ENCODE data around the gene AGPAT3. TPM values are rescaled to one million over a fixed set of nuclear protein-coding genes. Genes with fewer than 3 reads are reported as not detected.
"Not testable (repeated sequence)": the region's sequence is repeated elsewhere in the genome, so short reads cannot be mapped to it uniquely, and the experiment has no call there.

The AGPAT3 gene
- total and polyA plus RNA-seq, 2 donors (not counting 3 experiments of a cell fraction or from before 2014, with no cell fraction given): 39.9 to 76.7 TPM

- DNase-seq (ENCODE audit: low read depth, low spot score) (no peak), FAIRE-seq (no peak)
- BruUV-seq (replicated peaks): no TSS peak
- dilution Hi-C loops (cut with MboI; ENCODE audit: extremely low pct_ligation_motif_present, low sequenced_read_pairs): no loop called here
- TF ChIP-seq MYC (IDR thresholded peaks at IDR 0.05; ENCODE audit: low read depth, low read length): no peak
- TF ChIP-seq GATA2 (IDR thresholded peaks at IDR 0.05; ENCODE audit: insufficient read depth, insufficient read length, low read depth, low read length): no peak
- TF ChIP-seq POLR2A (IDR thresholded peaks at IDR 0.05; ENCODE audit: low read depth, low read length): no peak
- TF ChIP-seq JUN (IDR thresholded peaks at IDR 0.05; ENCODE audit: borderline replicate concordance, insufficient read depth, insufficient read length, low read depth): no peak
- no peak for TF ChIP-seq POLR2AphosphoS5 (IDR thresholded peaks at IDR 0.05; ENCODE audit: insufficient read depth, low read depth, low read length)
- no peak for TF ChIP-seq CTCF (IDR thresholded peaks at IDR 0.05; ENCODE audit: extremely low read depth in 1 of 2, insufficient read depth in 1 of 2, low read depth in 1 of 2, low read length in 2 of 2)
- TF ChIP-seq FOS (IDR thresholded peaks at IDR 0.05; ENCODE audit: borderline replicate concordance, insufficient read depth, low read length): no peak
- no peak for TF ChIP-seq MAX (IDR thresholded peaks at IDR 0.05; ENCODE audit: insufficient read depth, insufficient read length)
- no peaks in the 10 kb centered on the region for H4K20me1 ChIP-seq (replicated peaks; ENCODE audit: control insufficient read depth, extremely low read depth, insufficient read depth, low read length)
- CTCF ChIA-PET: no interaction called here
- no peak overlapping the region for H3K4me3 ChIP-seq (replicated peaks in 1 of 3; ENCODE audit: insufficient read depth in 1 of 3, low read depth in 1 of 3, low read length in 3 of 3)
- no peak overlapping the region for H3K27ac ChIP-seq (ENCODE audit: insufficient read depth, low read depth, low read length)
- H3K9ac ChIP-seq (replicated peaks; ENCODE audit: extremely low read depth, insufficient read depth, low read length): no peak overlapping the region
- H3K9me1 ChIP-seq (replicated peaks; ENCODE audit: control insufficient read depth, extremely low read depth, insufficient read depth, low read length): no peaks in the 10 kb centered on the region
- POLR2A ChIA-PET: no interaction called here
- no peaks in the 10 kb centered on the region for H3K9me3 ChIP-seq (replicated peaks; ENCODE audit: control insufficient read depth, insufficient read depth, low read length)
- H3K36me3 ChIP-seq (ENCODE audit: control insufficient read depth in 2 of 2, extremely low read depth in 1 of 2, insufficient read depth in 2 of 2, low read length in 2 of 2): peaks cover 0 to 2% of the 10 kb centered on the region in 2 experiments
- no peak overlapping the region for H2AFZ ChIP-seq (ENCODE audit: low read depth, low read length)
- no peaks in the 10 kb centered on the region for H3K27me3 ChIP-seq (ENCODE audit: control insufficient read depth in 2 of 2, insufficient read depth in 2 of 2, low read length in 2 of 2)
- peaks cover 24% of the 10 kb centered on the region for H3K4me1 ChIP-seq (ENCODE audit: control insufficient read depth, extremely low read depth, insufficient read depth, low read length)
- H3K79me2 ChIP-seq (ENCODE audit: control insufficient read depth, insufficient read depth, low read length): peaks cover 37% of the 10 kb centered on the region
- no peak overlapping the region for H3K4me2 ChIP-seq (ENCODE audit: insufficient read depth, low read length)
- intact Hi-C loops (cut with micrococcal nuclease): no loop called here
Observed at GRCh38 chr21:43895196-43895595, 30.2 kb downstream of the AGPAT3 start.

GRCh38 chr21:43896696-43897299 is 31.8 kb downstream of the AGPAT3 start:
- H3K36me3 ChIP-seq (ENCODE audit: control insufficient read depth in 2 of 2, extremely low read depth in 1 of 2, insufficient read depth in 2 of 2, low read length in 2 of 2); H3K9ac ChIP-seq (replicated peaks; ENCODE audit: extremely low read depth, insufficient read depth, low read length); H4K20me1 ChIP-seq (replicated peaks; ENCODE audit: control insufficient read depth, extremely low read depth, insufficient read depth, low read length); H3K9me3 ChIP-seq (replicated peaks; ENCODE audit: control insufficient read depth, insufficient read depth, low read length); BruUV-seq (replicated peaks); H3K27ac ChIP-seq (ENCODE audit: insufficient read depth, low read depth, low read length); FAIRE-seq; H3K27me3 ChIP-seq (ENCODE audit: control insufficient read depth in 2 of 2, insufficient read depth in 2 of 2, low read length in 2 of 2); H3K9me1 ChIP-seq (replicated peaks; ENCODE audit: control insufficient read depth, extremely low read depth, insufficient read depth, low read length); CTCF ChIA-PET; POLR2A ChIA-PET; DNase-seq (ENCODE audit: low read depth, low spot score); dilution Hi-C loops (cut with MboI; ENCODE audit: extremely low pct_ligation_motif_present, low sequenced_read_pairs); H3K4me2 ChIP-seq (ENCODE audit: insufficient read depth, low read length); H3K4me3 ChIP-seq (replicated peaks in 1 of 3; ENCODE audit: insufficient read depth in 1 of 3, low read depth in 1 of 3, low read length in 3 of 3); H2AFZ ChIP-seq (ENCODE audit: low read depth, low read length); intact Hi-C loops (cut with micrococcal nuclease): not testable (repeated sequence)
- Histone ChIP-seq H3K4me1 (ENCODE audit: control insufficient read depth, extremely low read depth, insufficient read depth, low read length) (peaks cover 24% of the 10 kb centered on the region), H3K79me2 (ENCODE audit: control insufficient read depth, insufficient read depth, low read length) (peaks cover 30% of the 10 kb centered on the region)
